GM13976 (cell line): ENCODE data around the gene KCNMA1.

ENCODE experiments used
- DNase-seq: peaks from one replicate; pipeline ENCODE4 v3.0.0; 2012; ENCODE audit warnings: low spot score
- CTCF ChIP-seq: IDR thresholded peaks from 2 replicates; pipeline ENCODE4 v1.5.1; 2012; ENCODE audit warnings: borderline replicate concordance, mild to moderate bottlenecking; ENCODE audit not compliant: insufficient read depth; ENCODE audit errors: extremely low read depth, missing control alignments, control extremely low read depth
- in situ Hi-C: fragments of 300-500 bp; cut with MboI; formaldehyde crosslinking; loops from one replicate; pipeline ENCODE4 v1.12.0; 2022; ENCODE audit warnings: low sequenced_read_pairs, mixed read lengths, inconsistent platforms; ENCODE audit not compliant: unreplicated experiment

Gene KCNMA1

DNA sequence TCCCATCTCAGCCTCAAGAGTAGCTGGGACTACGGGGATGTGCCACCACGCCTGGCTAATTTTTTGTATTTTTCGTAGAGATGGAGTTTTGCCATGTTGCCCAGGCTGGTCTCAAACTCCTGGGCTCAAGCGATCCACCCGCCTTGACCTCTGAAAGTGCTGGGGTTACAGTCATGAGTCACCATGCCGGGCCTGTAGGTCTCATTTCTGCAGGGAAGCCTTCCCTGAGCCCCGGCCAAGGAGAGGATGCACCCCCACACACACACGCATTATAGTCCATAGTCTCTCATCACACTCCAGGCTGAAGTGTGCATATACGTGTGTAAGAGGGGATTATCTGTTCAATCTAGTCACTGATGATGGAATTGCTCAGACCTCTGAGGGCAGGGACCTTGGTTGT, 29.3 kb downstream of the KCNMA1 start:
- TF ChIP-seq CTCF = no peak
- DNase-seq = no peak
- in situ Hi-C loops = no loop called here

DNA sequence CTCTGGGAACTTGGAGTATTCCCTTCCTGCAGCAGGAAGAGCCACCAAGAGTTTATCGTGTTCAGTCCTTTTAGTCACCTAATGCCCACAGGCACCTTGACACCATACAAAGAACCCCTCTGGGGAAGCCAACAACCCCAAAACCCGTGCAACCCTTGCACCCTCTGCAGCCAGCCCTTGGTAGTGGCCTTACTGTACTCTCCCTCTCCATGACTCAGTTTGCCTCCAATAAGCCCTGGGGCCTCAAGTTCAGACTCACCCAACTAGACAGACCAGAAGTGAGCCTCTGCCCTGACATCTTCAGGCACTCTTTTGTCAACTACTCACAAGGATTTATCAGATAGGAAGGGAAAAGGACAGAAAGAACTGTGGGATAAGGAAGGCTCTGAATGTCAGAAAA, 30.9 kb downstream of the KCNMA1 start:
- no peak for DNase-seq
- TF ChIP-seq CTCF = no peak
- in situ Hi-C loops = no loop called here

DNA sequence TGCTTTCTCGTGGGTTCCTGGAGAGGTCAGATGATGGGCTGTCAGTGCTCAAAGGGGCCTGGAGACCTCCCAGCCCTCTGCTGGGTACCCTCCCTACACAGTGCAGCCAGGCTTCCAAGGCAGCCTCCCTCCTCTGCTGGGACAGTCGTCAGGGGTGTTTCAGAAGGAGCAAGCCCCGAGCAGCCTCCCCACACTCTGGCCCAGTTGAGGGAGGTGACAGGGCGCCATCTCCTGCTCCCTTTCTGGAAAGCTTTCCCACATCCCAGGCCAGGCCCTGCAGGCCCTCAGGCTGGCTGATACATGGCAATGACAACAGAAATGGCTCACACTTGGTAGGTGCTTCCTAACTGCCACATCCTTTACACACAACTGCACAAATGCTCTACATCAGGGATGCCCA, 32.1 kb downstream of the KCNMA1 start:
- DNase-seq = no peak
- in situ Hi-C loops = no loop called here
- no peak for TF ChIP-seq CTCF

DNA sequence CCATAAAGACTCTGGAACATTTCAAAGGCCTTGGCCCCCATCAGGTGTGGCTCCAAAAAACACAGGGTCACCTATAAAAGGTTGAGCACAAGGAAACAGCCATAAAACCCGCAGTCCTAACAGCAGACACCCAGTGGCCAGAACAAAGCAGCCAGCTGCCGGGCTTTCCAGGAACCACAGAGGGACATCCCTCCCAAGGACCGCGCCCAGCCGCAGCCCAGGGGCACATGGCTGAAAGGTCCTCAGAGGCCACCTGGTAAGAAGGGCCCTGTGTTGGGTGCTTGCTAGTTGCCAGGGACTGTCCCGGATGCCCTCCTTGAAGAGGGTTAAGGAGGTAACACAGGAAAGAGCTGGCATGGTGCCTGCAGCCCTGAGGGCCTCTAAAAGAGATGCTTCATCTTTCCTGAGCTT, 32.7 kb downstream of the KCNMA1 start:
- in situ Hi-C loops = no loop called here

DNA sequence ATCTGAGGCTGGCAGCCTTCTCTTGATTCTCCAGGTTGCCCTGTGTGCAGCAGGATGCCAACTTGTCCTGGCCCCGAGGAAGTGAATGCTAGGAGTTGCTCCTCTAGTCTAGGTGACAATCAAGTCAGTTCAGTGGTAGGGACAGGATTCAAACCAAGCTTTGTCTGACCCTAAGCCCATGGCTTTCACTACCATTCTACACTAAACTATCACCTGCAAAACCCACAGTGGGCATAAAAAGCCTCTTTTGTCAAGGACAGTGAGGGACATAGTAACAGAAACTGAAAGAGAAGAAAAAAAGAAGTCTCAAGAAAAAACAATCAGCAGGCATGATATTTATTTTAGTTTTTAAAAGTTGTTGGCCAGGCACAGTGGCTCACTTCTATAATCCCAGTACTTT, 33.5 kb downstream of the KCNMA1 start:
- no peak for DNase-seq
- no peak for TF ChIP-seq CTCF
- in situ Hi-C loops = no loop called here

More for the DNA sequence above, 32.7 kb downstream of the KCNMA1 start:
- DNase-seq = no peak
- TF ChIP-seq CTCF = no peak

DNA sequence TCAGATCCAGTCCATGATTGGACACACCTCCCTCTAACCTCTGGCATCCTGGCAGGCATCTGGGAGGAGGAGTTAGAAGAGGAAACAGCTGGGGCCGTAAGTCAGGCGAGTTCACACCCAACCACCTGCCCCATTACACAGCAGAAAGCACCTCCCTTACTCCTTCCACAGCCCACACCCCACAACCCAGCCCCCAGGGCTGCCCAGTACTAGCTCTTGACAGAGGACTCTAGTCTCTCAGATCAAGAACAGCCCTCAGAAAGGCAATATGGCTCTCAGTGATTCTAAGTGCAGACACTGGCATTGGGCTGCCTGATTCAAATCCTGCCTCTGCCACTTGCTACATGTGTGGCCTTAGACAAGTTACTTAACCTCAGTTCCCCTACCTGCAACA, 34.1 kb downstream of the KCNMA1 start:
- no peak for DNase-seq
- no peak for TF ChIP-seq CTCF
- in situ Hi-C loops = no loop called here
